Uterus (tissue), 2 donors: ENCODE measurements around the gene OTOGL.

Experiments
- POLR2A ChIP-seq, 2 donors: fragments of 450-650 bp; IDR thresholded peaks; one replicate each; pipeline ENCODE4 v1.6.1; 2016; ENCODE audit warnings: antibody characterized with exemption in 2 of 2, mild to moderate bottlenecking in 1 of 2, moderate library complexity in 1 of 2
- TF ChIP-seq, protein P1 (sequence below), 4 experiments: fragments of 200-600 bp in 2 of 4; fragments of 450-650 bp in 2 of 4; sonication (generic) in 2 of 4; IDR thresholded peaks; one replicate each; pipeline ENCODE4 v1.5.1; 2016 to 2019; ENCODE audit warnings: antibody characterized with exemption in 4 of 4, mild to moderate bottlenecking in 2 of 4, moderate library complexity in 1 of 4

DNA sequence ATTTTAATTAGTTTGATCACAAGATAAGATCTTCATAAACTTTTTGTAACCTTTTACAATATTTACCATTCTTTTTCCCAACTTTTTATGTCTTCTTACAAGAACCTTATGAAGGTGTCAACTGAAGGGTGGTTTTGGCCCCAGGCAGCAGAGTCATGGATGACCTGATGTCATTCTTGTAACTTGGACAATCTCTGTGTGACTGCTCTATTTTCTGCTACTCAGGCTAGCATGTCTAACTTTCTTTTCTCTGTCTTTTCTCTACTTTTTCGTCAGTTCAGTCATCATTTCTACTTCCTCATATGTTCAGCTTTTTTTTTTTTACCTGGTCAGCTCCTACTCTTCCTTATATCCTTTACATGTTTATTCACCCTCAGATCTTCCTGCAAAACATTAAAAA, 194.0 kb downstream of the OTOGL start:
- TF ChIP-seq, protein P1, sequence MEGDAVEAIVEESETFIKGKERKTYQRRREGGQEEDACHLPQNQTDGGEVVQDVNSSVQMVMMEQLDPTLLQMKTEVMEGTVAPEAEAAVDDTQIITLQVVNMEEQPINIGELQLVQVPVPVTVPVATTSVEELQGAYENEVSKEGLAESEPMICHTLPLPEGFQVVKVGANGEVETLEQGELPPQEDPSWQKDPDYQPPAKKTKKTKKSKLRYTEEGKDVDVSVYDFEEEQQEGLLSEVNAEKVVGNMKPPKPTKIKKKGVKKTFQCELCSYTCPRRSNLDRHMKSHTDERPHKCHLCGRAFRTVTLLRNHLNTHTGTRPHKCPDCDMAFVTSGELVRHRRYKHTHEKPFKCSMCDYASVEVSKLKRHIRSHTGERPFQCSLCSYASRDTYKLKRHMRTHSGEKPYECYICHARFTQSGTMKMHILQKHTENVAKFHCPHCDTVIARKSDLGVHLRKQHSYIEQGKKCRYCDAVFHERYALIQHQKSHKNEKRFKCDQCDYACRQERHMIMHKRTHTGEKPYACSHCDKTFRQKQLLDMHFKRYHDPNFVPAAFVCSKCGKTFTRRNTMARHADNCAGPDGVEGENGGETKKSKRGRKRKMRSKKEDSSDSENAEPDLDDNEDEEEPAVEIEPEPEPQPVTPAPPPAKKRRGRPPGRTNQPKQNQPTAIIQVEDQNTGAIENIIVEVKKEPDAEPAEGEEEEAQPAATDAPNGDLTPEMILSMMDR (IDR thresholded peaks at IDR 0.05): no peak
- TF ChIP-seq POLR2A (IDR thresholded peaks at IDR 0.05): no peak
